ENCODE measurements around the gene GPD1L. TPM values are rescaled to one million over a fixed set of nuclear protein-coding genes. Genes with fewer than 3 reads are reported as not detected.

The GPD1L gene
- total and polyA plus RNA-seq, 2 donors (not counting 1 experiment from before 2014, with no cell fraction given), result 4.7 to 9.3 TPM

GRCh38 chr3:32084870-32085269 lies 21.6 kb upstream of the GPD1L start:
- no peak overlapping the region for H2AFZ ChIP-seq (ENCODE audit: insufficient read depth, low read depth, low read length, poor library complexity, severe bottlenecking)
- ChIA-PET POLR2A (no interaction called here), CTCF (no interaction called here)
- H3K36me3 ChIP-seq (replicated peaks in 1 of 2; ENCODE audit: control extremely low read depth in 1 of 2, control insufficient read depth in 1 of 2, extremely low read depth in 1 of 2, insufficient read depth in 2 of 2, low read length in 1 of 2), result no peaks in the 10 kb centered on the region
- intact Hi-C loops (cut with micrococcal nuclease), result no loop called here
- WGBS (ENCODE audit: insufficient coverage), result 80% methylated on average over 1 of the region's 2 CpGs
- peaks cover 12% of the 10 kb centered on the region for H3K4me1 Mint-ChIP-seq
- no peaks in the 10 kb centered on the region for H3K79me2 ChIP-seq (ENCODE audit: control insufficient read depth, insufficient read depth, low read length)
- peaks cover 3% of the 10 kb centered on the region for H3K27me3 Mint-ChIP-seq
- ATAC-seq (ENCODE audit: low read depth), result no peak
- H3K27ac Mint-ChIP-seq, result no peak overlapping the region
- peaks cover 3% of the 10 kb centered on the region for H3K9me3 Mint-ChIP-seq (ENCODE audit: insufficient read depth)
- no peak overlapping the region for H3K4me3 ChIP-seq (ENCODE audit: control extremely low read depth in 1 of 5, extremely low read depth in 1 of 5, insufficient read depth in 1 of 5, low read depth in 2 of 5, low read length in 4 of 5)
- peaks cover 0 to 11% of the 10 kb centered on the region in 2 donors for H3K4me1 ChIP-seq (ENCODE audit: control insufficient read depth in 2 of 2, insufficient read depth in 2 of 2, low read length in 2 of 2)
- no peaks in the 10 kb centered on the region for H4K20me1 ChIP-seq (ENCODE audit: control insufficient read depth, insufficient read depth, low read length, poor library complexity, severe bottlenecking)
- no peak overlapping the region for H3K4me2 ChIP-seq (replicated peaks; ENCODE audit: low read depth, low read length, poor library complexity, severe bottlenecking)
- H3K9me3 ChIP-seq (ENCODE audit: control extremely low read depth in 1 of 3, control insufficient read depth in 2 of 3, insufficient read depth in 1 of 3, low read length in 2 of 3), result peaks cover 0 to 26% (median 0%) of the 10 kb centered on the region in 3 donors
- no peak overlapping the region for H3K27ac ChIP-seq (ENCODE audit: low read length in 2 of 2)
- no peak for DNase-seq
- no peak overlapping the region for H3K4me3 Mint-ChIP-seq
- H3K27me3 ChIP-seq (replicated peaks in 1 of 4; ENCODE audit: control extremely low read depth in 1 of 4, control insufficient read depth in 3 of 4, insufficient read depth in 4 of 4, low read length in 3 of 4), result no peaks in the 10 kb centered on the region
- no peak overlapping the region for H3K9ac ChIP-seq (ENCODE audit: low read length)
- TF ChIP-seq EZH2 (IDR thresholded peaks at IDR 0.05; ENCODE audit: borderline replicate concordance, insufficient read depth, low read depth, low read length, poor library complexity, severe bottlenecking), result no peak
- TF ChIP-seq, protein P1, sequence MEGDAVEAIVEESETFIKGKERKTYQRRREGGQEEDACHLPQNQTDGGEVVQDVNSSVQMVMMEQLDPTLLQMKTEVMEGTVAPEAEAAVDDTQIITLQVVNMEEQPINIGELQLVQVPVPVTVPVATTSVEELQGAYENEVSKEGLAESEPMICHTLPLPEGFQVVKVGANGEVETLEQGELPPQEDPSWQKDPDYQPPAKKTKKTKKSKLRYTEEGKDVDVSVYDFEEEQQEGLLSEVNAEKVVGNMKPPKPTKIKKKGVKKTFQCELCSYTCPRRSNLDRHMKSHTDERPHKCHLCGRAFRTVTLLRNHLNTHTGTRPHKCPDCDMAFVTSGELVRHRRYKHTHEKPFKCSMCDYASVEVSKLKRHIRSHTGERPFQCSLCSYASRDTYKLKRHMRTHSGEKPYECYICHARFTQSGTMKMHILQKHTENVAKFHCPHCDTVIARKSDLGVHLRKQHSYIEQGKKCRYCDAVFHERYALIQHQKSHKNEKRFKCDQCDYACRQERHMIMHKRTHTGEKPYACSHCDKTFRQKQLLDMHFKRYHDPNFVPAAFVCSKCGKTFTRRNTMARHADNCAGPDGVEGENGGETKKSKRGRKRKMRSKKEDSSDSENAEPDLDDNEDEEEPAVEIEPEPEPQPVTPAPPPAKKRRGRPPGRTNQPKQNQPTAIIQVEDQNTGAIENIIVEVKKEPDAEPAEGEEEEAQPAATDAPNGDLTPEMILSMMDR (IDR thresholded peaks at IDR 0.05), result no peak

DNA sequence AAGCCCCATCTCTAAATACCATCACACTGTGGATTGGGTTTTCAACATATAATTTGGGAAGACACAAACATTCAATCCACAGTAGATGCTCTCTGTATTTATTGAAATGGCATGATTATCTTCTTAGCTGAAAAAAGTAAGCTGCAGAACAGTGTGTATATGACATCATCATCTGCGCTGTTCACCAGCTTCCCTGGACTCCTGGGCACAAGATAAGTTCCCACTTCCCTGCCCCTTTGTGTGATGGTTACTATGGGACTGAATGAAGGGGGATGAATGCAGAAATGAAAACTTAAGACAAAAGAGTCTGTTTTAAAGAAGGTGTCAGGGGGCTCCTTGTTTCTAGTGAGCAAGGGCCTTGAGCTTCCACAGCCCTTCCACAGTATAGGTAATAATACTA lies 20.0 kb upstream of the GPD1L start:
- no peaks in the 10 kb centered on the region for H3K36me3 ChIP-seq (replicated peaks in 1 of 2; ENCODE audit: control extremely low read depth in 1 of 2, control insufficient read depth in 1 of 2, extremely low read depth in 1 of 2, insufficient read depth in 2 of 2, low read length in 1 of 2)
- H4K20me1 ChIP-seq (ENCODE audit: control insufficient read depth, insufficient read depth, low read length, poor library complexity, severe bottlenecking), result no peaks in the 10 kb centered on the region
- intact Hi-C loops (cut with micrococcal nuclease), result no loop called here
- no peak overlapping the region for H3K27ac ChIP-seq (ENCODE audit: low read length in 2 of 2)
- 100% methylated on average over 1 of the region's 1 CpG for WGBS (ENCODE audit: insufficient coverage)
- no peak overlapping the region for H3K4me3 ChIP-seq (ENCODE audit: control extremely low read depth in 1 of 5, extremely low read depth in 1 of 5, insufficient read depth in 1 of 5, low read depth in 2 of 5, low read length in 4 of 5)
- H3K4me3 Mint-ChIP-seq, result no peak overlapping the region
- peaks cover 0 to 26% (median 0%) of the 10 kb centered on the region in 3 donors for H3K9me3 ChIP-seq (ENCODE audit: control extremely low read depth in 1 of 3, control insufficient read depth in 2 of 3, insufficient read depth in 1 of 3, low read length in 2 of 3)
- no peak overlapping the region for H3K9ac ChIP-seq (ENCODE audit: low read length)
- H3K4me2 ChIP-seq (replicated peaks; ENCODE audit: low read depth, low read length, poor library complexity, severe bottlenecking), result no peak overlapping the region
- H3K27ac Mint-ChIP-seq, result no peak overlapping the region
- peaks cover 3% of the 10 kb centered on the region for H3K9me3 Mint-ChIP-seq (ENCODE audit: insufficient read depth)
- no peaks in the 10 kb centered on the region for H3K27me3 ChIP-seq (replicated peaks in 1 of 4; ENCODE audit: control extremely low read depth in 1 of 4, control insufficient read depth in 3 of 4, insufficient read depth in 4 of 4, low read length in 3 of 4)
- ChIA-PET CTCF (no interaction called here), POLR2A (no interaction called here)
- ATAC-seq (ENCODE audit: low read depth) (no peak), DNase-seq (no peak)
- H3K27me3 Mint-ChIP-seq, result peaks cover 3% of the 10 kb centered on the region
- peaks cover 6% of the 10 kb centered on the region for H3K4me1 Mint-ChIP-seq
- H3K79me2 ChIP-seq (ENCODE audit: control insufficient read depth, insufficient read depth, low read length), result no peaks in the 10 kb centered on the region
- no peak for TF ChIP-seq EZH2 (IDR thresholded peaks at IDR 0.05; ENCODE audit: borderline replicate concordance, insufficient read depth, low read depth, low read length, poor library complexity, severe bottlenecking)
- TF ChIP-seq, protein P1 (IDR thresholded peaks at IDR 0.05), result no peak
- H3K4me1 ChIP-seq (ENCODE audit: control insufficient read depth in 2 of 2, insufficient read depth in 2 of 2, low read length in 2 of 2), result peaks cover under 1 to 2% of the 10 kb centered on the region in 2 donors
- H2AFZ ChIP-seq (ENCODE audit: insufficient read depth, low read depth, low read length, poor library complexity, severe bottlenecking), result no peak overlapping the region
